K562 (cell line): Measurements from ENCODE around the gene G6PD. TPM values are rescaled to one million over a fixed set of nuclear protein-coding genes. Genes with fewer than 3 reads are reported as not detected.
A peak's percentile ranks its signal among the peaks of the same experiment; 100 is the strongest.
"Not testable (repeated sequence)": the region's sequence is repeated elsewhere in the genome, so short reads cannot be mapped to it uniquely, and the experiment has no call there.

Experiments
- ATAC-seq: fragments of 200-7000 bp; cut with Tn5 transposase; 3 replicates; pipeline ENCODE4 v1.9.1; 2020; ENCODE audit warnings: moderate library complexity
- BruUV-seq: library from RNA; stranded (reverse); fragments of 400-500 nt; replicated peaks from 2 replicates; lab custom pipeline; 2021; lab: Mats Ljungman, UMichigan
- CTCF ChIA-PET: fragments of 300-600 bp; formaldehyde crosslinking; extraction: SDS; loops from one replicate; lab custom pipeline; 2021; ENCODE audit warnings: low intra/inter-chr PET ratio; lab: Yijun Ruan, JAX
- POLR2A ChIA-PET: fragments of 300-600, 350-650 bp; sonication (Branson Sonifier 250); formaldehyde crosslinking; extraction: SDS; loops from one replicate; lab custom pipeline; 2021; ENCODE audit warnings: antibody characterized with exemption, inconsistent platforms; lab: Yijun Ruan, JAX
- DNase-seq, 4 experiments: peaks; one replicate each; pipeline versions ENCODE4 v3.0.0 to v3.0.0-alpha.2; 2011 to 2018; ENCODE audit warnings: low spot score in 3 of 4, mixed read lengths in 3 of 4; ENCODE audit errors: extremely low read depth in 1 of 4
- FAIRE-seq: peaks from 2 replicates; lab custom pipeline; 2011; peaks lifted over from hg19 to GRCh38; lab: Jason Lieb, UNC
- H2AFZ ChIP-seq: 2 replicates; pipeline ENCODE4 v1.6.0; 2011; ENCODE audit warnings: low read depth, low read length, control low read depth, inconsistent platforms
- H3K27ac ChIP-seq: fragments of 200-600 bp; 3 replicates; pipeline ENCODE4 v1.8.0; 2011; ENCODE audit warnings: low read depth, mild to moderate bottlenecking, control low read depth, inconsistent platforms, low read length, moderate library complexity, mixed read lengths; ENCODE audit errors: extremely low read depth
- H3K27me3 ChIP-seq, 2 experiments: fragments of 300-600 bp in 1 of 2; 2 replicates in 1 of 2; 3 replicates in 1 of 2; pipeline versions ENCODE4 v1.6.0 to v1.8.0; 2011; ENCODE audit warnings: inconsistent platforms in 2 of 2, low read length in 2 of 2, mild to moderate bottlenecking in 1 of 2, mixed read lengths in 1 of 2, moderate library complexity in 1 of 2; ENCODE audit not compliant: control insufficient read depth in 2 of 2, insufficient read depth in 2 of 2
- H3K36me3 ChIP-seq: fragments of 300-600 bp; 3 replicates; pipeline ENCODE4 v1.8.0; 2011; ENCODE audit warnings: mild to moderate bottlenecking, low read length, inconsistent platforms; ENCODE audit not compliant: control insufficient read depth, insufficient read depth
- H3K4me1 ChIP-seq, 2 experiments: fragments of 200-600 bp in 1 of 2; replicated peaks in 1 of 2; 2 replicates in 1 of 2; 3 replicates in 1 of 2; pipeline versions ENCODE4 v1.5.1 to v1.8.0; 2011; ENCODE audit warnings: inconsistent platforms in 2 of 2, low read length in 2 of 2, mild to moderate bottlenecking in 1 of 2, mixed read lengths in 1 of 2, moderate library complexity in 1 of 2; ENCODE audit not compliant: control insufficient read depth in 2 of 2, insufficient read depth in 2 of 2
- H3K4me2 ChIP-seq: 2 replicates; pipeline ENCODE4 v1.6.1; 2011; ENCODE audit warnings: low read length, control low read depth, inconsistent platforms, mixed read lengths; ENCODE audit not compliant: insufficient read depth
- H3K4me3 ChIP-seq: fragments of 200-600 bp; sonication (generic), shearing (Covaris generic); 2 replicates; pipeline ENCODE4 v1.5.1; 2016; ENCODE audit warnings: control low read depth, inconsistent platforms
- H3K79me2 ChIP-seq: fragments of 200-600 bp; 3 replicates; pipeline ENCODE4 v1.8.0; 2011; ENCODE audit warnings: low read length, inconsistent platforms; ENCODE audit not compliant: control insufficient read depth, insufficient read depth
- H3K9ac ChIP-seq, 2 experiments: 2 replicates each; pipeline versions ENCODE4 v1.6.0 to v1.6.1; 2011; ENCODE audit warnings: low read depth in 2 of 2, low read length in 2 of 2, control low read depth in 1 of 2, inconsistent platforms in 1 of 2, mild to moderate bottlenecking in 1 of 2, mixed read lengths in 1 of 2; ENCODE audit not compliant: insufficient read depth in 1 of 2
- H3K9me1 ChIP-seq: one replicate; pipeline ENCODE4 v1.6.0; 2011; ENCODE audit warnings: inconsistent platforms, mild to moderate bottlenecking, low read length, moderate library complexity; ENCODE audit not compliant: control insufficient read depth, insufficient read depth
- H3K9me3 ChIP-seq: replicated peaks from 2 replicates; pipeline ENCODE4 v1.5.1; 2011; ENCODE audit warnings: low read depth, low read length, inconsistent platforms; ENCODE audit not compliant: control insufficient read depth, insufficient read depth
- H4K20me1 ChIP-seq: replicated peaks from 2 replicates; pipeline ENCODE4 v1.6.1; 2011; ENCODE audit warnings: low read length, inconsistent platforms, mixed read lengths; ENCODE audit not compliant: control insufficient read depth, insufficient read depth
- WGBS: fragments of 100-300 bp; shearing (Covaris generic); methylation state at CpG from one replicate; pipeline ENCODE4 v1.1.6; 2016; ENCODE audit warnings: low coverage, mixed read lengths; ENCODE audit not compliant: insufficient coverage; ENCODE audit errors: missing lambda C conversion rate; 5-methylcytosine and 5-hydroxymethylcytosine counted together
- in situ Hi-C: fragments of 300-500 bp; cut with MboI; formaldehyde crosslinking; loops from 4 replicates; pipeline ENCODE4 v1.15.0; 2018; ENCODE audit warnings: inconsistent platforms, mixed read lengths
- intact Hi-C: fragments of 100-400 bp; cut with micrococcal nuclease; formaldehyde crosslinking; loops from 2 replicates; pipeline ENCODE4 v1.14.2; 2022
- polyA plus RNA-seq, 8 experiments: library from polyadenylated mRNA; depleted of rRNA in 4 of 8; stranded (reverse) in 5 of 8; unstranded in 3 of 8; fragments of >200 nt; fragmentation: Nextera tagmentation in 2 of 8; fragmentation: Illumina TruSeq in 1 of 8; extraction: Ambion mirVana in 2 of 8; extraction: Trizol in 1 of 8; gene quantifications; 2 replicates each; pipeline versions ENCODE4 v1.2.1 to v1.2.3, GENCODE V29; 2011 to 2014; ENCODE audit warnings: inconsistent platforms in 1 of 8, missing spikeins in 1 of 8
- total RNA-seq, 7 experiments: library from RNA; depleted of rRNA in 6 of 7; stranded (reverse); fragments of >200 nt in 6 of 7; fragmentation: Illumina TruSeq in 2 of 7; extraction: Trizol in 2 of 7; gene quantifications; 2 replicates each; pipeline versions ENCODE4 v1.2.1 to v1.2.3, GENCODE V29; 2011 to 2021; ENCODE audit warnings: low replicate concordance in 1 of 7

The G6PD gene
- total and polyA plus RNA-seq, 9 of the 15 experiments (the other 6 are each of a cell fraction or from before 2014, with no cell fraction given) = 2.9 to 222 (median 66.4) TPM

DNA sequence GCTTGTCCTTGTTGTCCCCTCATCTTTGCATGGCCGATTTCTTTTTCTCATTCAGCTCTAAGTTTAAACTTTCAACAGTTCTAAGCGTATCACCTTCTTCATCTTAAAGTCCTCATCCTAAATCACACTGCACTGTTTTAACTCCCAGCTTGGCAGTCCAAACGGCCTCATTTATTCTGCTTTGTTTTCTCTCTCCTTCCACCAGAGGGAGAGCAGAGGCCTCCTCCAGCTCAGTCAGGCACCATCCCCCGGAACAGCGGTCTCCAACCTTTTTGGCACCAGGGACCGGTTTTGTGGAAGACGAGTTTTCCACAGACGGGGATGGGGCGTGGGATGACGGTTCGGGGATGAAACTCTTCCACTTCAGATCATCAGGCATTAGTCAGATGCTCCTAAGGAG lies 23.7 kb upstream of the G6PD start:
- H3K27me3 ChIP-seq = not testable (repeated sequence)
- no CpG with 5 or more reads among the region's 11 CpGs for WGBS

DNA sequence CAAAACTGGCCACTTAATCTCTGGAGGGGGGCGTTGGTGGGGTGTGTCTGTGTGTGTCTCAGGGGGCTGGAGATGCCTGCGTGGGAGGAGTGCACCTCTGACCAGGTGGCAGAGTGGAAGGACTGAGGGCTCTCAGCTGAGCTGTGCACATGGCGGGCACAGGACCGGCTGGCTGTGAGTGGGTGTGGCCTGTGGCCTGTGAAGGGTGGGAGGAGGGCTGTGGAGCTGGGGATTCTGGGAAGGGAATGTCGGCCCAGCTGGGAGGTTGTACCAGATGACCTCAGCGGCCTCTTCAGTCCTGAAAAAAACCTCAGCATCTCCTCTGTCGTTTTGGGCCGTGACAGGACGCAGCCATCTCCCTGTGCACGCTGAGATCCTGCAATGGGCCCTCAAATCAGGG lies 15.6 kb upstream of the G6PD start:
- in situ Hi-C loops, DNase-seq, H3K36me3 ChIP-seq, H3K9me1 ChIP-seq, H3K4me3 ChIP-seq, H3K9ac ChIP-seq, CTCF ChIA-PET, H4K20me1 ChIP-seq, H3K4me1 ChIP-seq, H3K27ac ChIP-seq, intact Hi-C loops, H3K79me2 ChIP-seq, H2AFZ ChIP-seq, H3K9me3 ChIP-seq, POLR2A ChIA-PET, H3K27me3 ChIP-seq, H3K4me2 ChIP-seq: not testable (repeated sequence)
- FAIRE-seq (peak; percentile 40), ATAC-seq (peak; percentile 83)
- BruUV-seq = TSS peak; percentile 39
- no CpG with 5 or more reads among the region's 10 CpGs for WGBS

More for the DNA sequence above, 23.7 kb upstream of the G6PD start:
- H3K9me1 ChIP-seq, H3K4me1 ChIP-seq, POLR2A ChIA-PET, H3K4me3 ChIP-seq, H3K4me2 ChIP-seq, BruUV-seq, FAIRE-seq, H3K79me2 ChIP-seq, DNase-seq, H4K20me1 ChIP-seq, H3K27ac ChIP-seq, CTCF ChIA-PET, intact Hi-C loops, in situ Hi-C loops, H3K36me3 ChIP-seq, H3K9ac ChIP-seq, H2AFZ ChIP-seq, H3K9me3 ChIP-seq: not testable (repeated sequence)
- peak; percentile 58; the same call in 1 of the 3 replicates for ATAC-seq

DNA sequence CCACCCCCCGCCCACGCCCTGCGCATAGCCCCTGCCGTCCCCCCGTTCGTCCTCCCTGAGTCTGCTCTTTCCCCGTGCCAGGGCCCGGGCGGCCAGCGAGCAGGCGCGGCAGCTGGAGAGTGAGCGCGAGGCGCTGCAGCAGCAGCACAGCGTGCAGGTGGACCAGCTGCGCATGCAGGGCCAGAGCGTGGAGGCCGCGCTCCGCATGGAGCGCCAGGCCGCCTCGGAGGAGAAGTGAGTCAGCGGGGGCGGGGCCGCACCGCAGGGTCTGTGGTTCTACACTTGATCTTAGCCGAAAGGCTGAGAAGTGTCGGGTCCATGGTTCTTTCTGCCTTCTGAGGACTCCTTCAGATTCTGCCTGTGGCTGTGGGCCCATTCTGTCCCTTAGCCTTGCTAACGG lies 13.7 kb upstream of the G6PD start:
- H3K4me1 ChIP-seq, intact Hi-C loops, H3K9ac ChIP-seq, DNase-seq, BruUV-seq, H3K4me3 ChIP-seq, H3K36me3 ChIP-seq, H3K27me3 ChIP-seq, in situ Hi-C loops, H3K9me1 ChIP-seq, H3K4me2 ChIP-seq, H3K79me2 ChIP-seq, CTCF ChIA-PET, H4K20me1 ChIP-seq, H2AFZ ChIP-seq, H3K9me3 ChIP-seq, H3K27ac ChIP-seq, POLR2A ChIA-PET: not testable (repeated sequence)
- FAIRE-seq = peak; percentile 84
- 0% methylated on average over 2 of the region's 31 CpGs for WGBS
- peak; percentile 89 for ATAC-seq

DNA sequence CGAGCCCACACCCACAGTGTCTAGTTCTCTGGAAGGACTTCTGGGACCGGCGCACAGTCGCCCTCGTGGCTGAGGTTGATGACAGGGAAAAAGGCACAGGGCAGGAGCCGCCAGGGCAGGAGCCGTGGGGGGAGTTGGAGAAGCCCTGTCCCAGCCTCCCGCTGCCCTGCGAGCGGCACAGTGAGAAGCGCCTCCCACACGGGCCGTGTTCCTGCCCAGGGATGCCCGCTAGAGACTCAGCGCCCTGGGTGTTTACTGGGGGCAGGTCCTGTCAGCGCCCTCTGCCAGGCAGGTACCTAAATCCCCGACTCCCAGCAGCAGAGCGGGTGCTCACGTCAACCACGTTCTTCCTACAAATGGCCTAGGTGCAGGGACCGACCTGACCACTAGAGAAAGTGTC lies 12.2 kb upstream of the G6PD start:
- 83% methylated on average over 3 of the region's 21 CpGs for WGBS
- FAIRE-seq, H3K9ac ChIP-seq, H3K9me1 ChIP-seq, POLR2A ChIA-PET, H3K27me3 ChIP-seq, H3K4me2 ChIP-seq, H4K20me1 ChIP-seq, CTCF ChIA-PET, in situ Hi-C loops, H3K4me1 ChIP-seq, BruUV-seq, DNase-seq, H3K4me3 ChIP-seq, H3K9me3 ChIP-seq, ATAC-seq, intact Hi-C loops, H3K27ac ChIP-seq, H2AFZ ChIP-seq: not testable (repeated sequence)
- Histone ChIP-seq H3K36me3 (peaks cover 13% of the 10 kb centered on the region; the same call in 2 of the 3 replicates), H3K79me2 (peaks cover 11% of the 10 kb centered on the region)
